RPMI7951 (cell line): Measurements from ENCODE around the gene NKAIN1. TPM values are rescaled to one million over a fixed set of nuclear protein-coding genes. Genes with fewer than 3 reads are reported as not detected.
"Not testable (repeated sequence)": the region's sequence is repeated elsewhere in the genome, so short reads cannot be mapped to it uniquely, and the experiment has no call there.

Experiments
- DNase-seq: peaks from one replicate; pipeline ENCODE4 v3.0.0-alpha.2; 2012; ENCODE audit warnings: low read depth
- total RNA-seq: library from RNA; depleted of rRNA; stranded (reverse); fragments of >200 nt; shearing (Covaris generic); gene quantifications from 2 replicates; pipeline ENCODE4 v1.2.3, GENCODE V29; 2014

NKAIN1 gene
- total RNA-seq, 1 experiment from 2014 or later = 2.2 TPM

DNA sequence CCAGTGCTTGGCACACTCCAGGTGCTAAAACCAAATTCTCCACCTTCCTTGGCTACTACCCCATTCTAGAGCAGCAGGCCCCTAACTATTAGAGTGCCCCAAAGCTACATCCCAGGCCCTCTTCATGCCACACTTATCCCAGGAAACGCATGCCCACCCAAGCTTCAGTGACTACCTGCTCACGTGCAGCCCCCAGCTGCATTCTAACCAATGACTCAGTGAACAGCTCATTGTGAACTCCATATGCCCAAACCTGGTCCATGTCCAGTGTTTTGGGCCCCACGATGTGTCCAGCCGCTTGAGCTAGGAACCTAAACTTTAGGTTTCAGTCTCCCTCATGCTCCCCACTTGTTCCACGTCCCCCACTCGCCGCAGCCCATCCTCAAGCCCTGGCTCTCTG lies 41.5 kb downstream of the NKAIN1 start:
- DNase-seq = peak; percentile 42

GRCh38 chr1:31196685-31197084 lies 43.0 kb downstream of the NKAIN1 start:
- DNase-seq = peak; percentile 83

DNA sequence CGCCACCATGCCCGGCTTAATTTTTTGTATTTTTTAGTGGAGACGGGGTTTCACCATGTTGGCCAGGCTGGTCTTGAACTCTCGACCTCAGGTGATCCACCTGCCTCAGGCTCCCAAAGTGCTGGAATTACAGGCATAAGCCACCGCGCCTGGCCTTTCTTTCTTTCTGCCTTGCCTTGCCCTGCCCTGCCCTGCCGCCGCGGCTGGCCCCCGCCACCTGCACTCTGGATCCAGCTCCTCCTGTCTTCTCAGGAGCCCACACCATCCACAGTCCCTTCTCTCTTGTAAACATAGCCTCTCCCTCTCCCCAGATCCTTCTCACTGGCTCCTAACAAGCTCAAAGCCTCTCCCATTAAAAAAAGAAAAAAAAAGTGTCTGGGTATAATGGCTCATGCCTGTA lies 44.4 kb downstream of the NKAIN1 start:
- DNase-seq = not testable (repeated sequence)

DNA sequence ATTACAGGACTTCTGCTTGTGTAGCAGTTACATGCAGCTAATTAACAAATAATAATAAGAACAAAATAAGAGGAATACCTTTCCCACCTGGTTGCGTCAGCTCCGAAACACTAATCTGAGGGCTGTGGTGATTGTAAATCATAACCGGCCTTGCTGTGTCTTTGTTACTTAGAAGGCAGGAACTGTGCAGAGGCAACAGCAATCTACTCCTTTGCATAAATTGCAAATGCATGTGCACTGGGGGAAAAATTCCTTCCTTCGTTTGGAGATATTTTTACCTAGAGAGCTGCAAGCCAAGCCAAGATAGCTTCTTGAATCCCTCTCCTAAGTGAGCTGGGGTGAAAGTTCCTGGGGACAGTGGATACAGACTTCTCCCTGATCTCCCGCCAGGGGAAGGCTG lies 46.0 kb downstream of the NKAIN1 start:
- no peak for DNase-seq

GRCh38 chr1:31191281-31191680 lies 48.4 kb downstream of the NKAIN1 start:
- no peak for DNase-seq

- no peak for DNase-seq
Observed at GRCh38 chr1:31189696-31190674, 49.7 kb downstream of the NKAIN1 start.

GRCh38 chr1:31183927-31184554 lies 55.6 kb downstream of the NKAIN1 start:
- peak; percentile 32 for DNase-seq

DNA sequence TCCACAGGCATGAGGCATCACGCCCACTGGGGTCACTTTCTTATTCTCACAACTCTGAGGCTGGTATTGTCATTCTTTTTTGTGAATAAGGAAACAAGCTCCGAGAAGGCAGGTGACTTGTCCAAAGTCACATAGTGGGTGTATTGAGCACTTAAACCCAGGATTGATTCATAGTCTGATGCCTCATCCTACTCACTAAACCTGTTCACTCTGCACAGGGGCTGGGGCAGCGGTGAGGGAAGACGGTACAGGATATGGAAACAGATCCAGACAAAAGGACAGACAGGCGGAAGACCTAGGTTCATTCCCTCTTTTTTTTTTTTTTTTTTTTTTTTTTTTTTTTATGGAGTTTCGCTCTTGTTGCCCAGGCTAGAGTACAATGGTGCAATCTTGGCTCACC lies 56.6 kb downstream of the NKAIN1 start:
- DNase-seq = no peak

GRCh38 chr1:31182352-31182751 lies 57.3 kb downstream of the NKAIN1 start:
- peak; percentile 95 for DNase-seq

DNA sequence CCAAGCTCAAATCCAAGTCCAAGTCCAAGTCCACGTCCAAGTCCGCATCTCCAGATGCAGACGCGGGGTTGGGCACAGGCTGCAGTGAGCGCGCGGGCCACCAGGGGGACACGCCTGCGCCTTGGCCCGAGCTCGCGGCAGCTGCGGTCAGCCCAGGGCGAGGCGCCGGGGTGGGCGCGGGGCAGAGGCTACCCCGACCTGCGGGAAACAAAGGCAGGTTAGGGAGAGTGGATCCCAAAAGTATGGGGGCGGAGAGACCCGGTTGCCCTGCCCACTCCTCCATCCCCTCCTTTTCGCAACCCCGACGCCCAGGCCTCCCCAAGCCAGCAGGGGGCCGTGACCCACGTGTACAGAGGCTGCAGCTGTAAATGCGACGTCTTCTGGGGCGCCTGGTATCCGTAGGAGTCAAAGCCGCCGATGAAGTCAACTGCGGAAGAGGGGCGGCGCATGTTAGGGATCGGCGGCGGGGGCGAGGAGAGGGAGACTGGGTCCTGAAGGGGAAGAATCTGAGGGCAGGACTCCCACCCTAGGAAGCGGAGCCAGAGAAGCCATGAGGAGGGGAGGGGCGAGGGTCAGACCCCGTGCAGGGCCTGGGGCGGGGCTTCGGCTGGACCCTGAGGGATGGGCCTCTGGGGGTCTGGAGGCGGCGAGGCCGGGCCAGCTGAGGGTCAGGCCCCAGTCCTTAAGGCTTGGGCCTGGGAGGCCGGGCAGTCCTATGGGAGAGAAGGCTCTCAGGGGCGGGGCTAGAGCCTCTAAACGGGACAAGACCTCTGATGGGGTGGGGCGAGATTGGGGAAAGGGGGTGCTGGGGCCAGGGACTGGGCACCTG lies 58.0 kb downstream of the NKAIN1 start:
- peak; percentile 49 for DNase-seq

- DNase-seq = no peak
Observed at GRCh38 chr1:31180338-31180737, 59.3 kb downstream of the NKAIN1 start.

DNA sequence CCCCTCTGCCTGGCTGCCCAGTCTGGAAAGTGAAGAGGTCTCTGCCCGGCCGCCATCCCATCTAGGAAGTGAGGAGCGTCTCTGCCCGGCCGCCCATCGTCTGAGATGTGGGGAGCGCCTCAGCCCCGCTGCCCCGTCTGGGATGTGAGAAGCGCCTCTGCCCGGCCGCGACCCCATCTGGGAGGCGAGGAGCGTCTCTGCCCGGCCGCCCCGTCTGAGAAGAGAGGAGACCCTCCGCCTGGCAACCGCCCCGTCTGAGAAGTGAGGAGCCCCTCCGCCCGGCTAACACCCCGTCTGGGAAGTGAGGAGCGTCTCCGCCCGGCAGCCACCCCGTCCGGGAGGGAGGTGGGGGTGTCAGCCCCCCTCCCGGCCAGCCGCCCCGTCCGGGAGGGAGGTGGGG lies 63.4 kb downstream of the NKAIN1 start:
- DNase-seq = not testable (repeated sequence)

DNA sequence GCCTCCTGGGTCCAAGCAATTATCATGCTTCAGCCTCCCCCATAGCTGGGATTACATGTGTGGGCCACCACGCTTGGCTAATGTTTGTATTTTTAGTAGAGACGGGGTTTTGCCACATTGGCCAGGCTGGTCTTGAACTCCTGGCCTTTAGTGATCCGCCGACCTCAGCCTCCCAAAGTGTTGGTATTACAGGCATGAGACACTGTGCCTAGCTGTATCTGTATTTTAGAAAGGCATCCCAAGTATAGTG lies 69.3 kb downstream of the NKAIN1 start:
- no peak for DNase-seq

DNA sequence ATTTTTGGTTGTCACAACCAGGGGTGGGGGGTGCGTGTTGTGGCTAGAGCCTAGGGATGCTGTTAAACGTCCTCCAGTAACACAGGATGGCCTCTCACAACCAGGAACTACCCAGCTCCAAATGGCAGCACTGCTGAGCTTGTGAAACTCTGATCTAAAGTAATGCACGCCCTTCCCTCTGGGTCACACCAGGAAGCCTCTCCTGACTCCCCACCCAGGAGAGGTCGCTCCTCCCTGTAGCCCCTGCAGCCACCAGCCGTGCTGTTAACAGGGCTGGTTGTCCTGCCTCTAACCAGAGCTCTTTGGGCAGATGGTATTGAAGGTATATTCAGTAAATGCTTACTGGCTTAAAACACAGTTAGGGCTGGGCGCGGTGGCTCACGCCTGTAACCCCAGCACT lies 73.2 kb downstream of the NKAIN1 start:
- no peak for DNase-seq

DNA sequence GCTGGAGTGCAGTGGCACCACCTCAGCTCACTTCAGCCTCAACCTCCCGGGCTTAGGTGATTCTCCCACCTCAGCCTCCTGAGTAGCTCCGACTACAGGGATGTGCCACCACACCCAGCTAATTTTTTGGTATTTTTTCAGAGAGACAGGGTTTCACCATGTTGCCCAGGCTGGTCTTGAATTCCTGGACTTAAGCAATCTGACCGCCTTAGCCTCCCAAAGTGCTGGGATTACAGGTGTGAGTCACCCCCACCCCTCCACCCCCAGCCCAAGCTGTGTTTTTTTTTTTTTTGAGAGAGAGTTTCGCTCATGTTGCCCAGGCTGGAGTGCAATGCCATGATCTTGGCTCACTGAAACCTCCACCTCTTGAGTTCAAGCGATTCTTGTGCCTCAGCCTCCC lies 75.4 kb downstream of the NKAIN1 start:
- no peak for DNase-seq

GRCh38 chr1:31163866-31164265 lies 75.8 kb downstream of the NKAIN1 start:
- no peak for DNase-seq

DNA sequence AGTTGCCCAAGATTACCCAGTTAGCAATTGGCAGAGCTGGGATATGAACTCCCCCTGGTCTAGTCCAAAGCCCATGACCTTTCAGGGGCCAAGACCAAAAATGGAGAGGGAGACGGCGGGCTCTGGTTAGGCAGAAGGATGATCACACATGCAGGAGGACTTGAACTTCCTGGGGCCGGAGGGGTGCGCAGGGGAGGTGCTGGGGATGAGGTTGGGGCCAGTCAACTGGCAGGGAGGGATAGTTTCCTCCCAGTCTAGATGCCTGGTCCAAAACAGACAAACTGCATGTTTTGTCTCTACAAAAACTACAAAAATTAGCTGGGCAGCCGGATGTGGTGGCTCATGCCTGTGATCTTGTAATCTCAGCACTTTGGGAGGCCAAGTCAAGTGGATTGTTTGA lies 78.1 kb downstream of the NKAIN1 start:
- DNase-seq = no peak

DNA sequence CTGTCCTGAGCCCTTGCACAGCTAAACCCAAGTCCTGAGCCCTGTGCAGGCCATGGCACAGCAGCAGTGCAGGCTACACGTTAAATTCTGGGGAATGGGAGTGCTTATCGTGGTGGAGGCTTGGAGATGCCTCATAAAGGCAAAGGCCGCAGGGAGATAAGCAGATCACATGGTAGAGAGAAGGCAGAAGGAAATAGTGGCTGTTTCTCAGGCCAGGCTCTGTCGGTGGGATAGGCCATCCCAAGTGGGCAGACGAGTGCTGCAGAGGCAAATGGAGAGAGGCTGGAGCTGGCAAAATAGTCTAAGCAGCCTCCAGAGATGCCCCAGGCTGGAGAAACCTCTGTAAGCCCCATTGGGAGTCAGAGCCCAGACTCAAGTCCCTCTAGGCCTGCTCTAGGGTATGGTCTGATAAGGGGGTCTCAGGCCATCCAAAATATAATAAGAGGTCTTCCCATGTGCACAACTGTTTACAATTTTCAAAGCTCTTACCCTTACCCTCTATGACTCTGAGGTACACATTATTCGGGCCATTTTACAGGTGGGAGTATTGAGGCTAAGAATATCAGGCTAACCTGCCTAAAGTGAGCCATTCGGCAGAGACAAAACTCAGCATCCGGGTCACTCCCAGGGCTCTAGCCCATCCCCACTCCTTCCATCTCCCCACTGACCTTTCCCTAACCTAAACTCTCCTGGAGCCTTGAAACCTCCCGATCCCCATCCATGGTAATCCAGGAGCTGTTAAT lies 79.6 kb downstream of the NKAIN1 start:
- no peak for DNase-seq

GRCh38 chr1:31159323-31159722 lies 80.4 kb downstream of the NKAIN1 start:
- DNase-seq = no peak

DNA sequence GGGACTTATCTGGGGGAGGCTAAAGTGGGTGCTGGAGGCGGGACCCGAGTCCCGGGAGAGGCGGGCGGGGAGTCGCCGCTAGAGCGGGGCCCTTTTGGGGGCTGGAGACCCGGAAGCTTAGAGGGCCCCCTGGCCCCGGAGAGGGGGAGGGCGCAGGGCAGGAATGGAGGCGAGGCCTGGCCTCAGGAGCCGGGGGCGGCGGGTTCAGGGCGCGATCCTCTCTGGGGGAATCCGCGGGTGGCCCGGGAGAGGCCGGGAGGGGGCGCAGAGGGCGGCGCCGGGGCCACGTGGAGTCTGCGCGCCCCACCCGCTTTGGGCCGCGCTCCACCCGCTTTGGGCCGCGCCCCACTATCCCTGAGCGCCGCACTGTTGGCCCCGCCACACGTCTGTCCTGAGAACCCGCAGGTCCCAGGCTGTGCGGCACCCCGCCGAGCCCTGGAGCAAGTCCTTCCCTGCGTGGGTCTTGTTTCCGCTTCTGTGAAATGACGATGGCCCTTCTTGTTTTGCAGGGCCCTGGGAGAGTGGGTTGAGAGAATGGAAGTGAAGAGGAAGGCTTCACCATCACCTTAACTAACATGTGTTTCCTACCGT lies 84.4 kb downstream of the NKAIN1 start:
- DNase-seq = peak; percentile 80

DNA sequence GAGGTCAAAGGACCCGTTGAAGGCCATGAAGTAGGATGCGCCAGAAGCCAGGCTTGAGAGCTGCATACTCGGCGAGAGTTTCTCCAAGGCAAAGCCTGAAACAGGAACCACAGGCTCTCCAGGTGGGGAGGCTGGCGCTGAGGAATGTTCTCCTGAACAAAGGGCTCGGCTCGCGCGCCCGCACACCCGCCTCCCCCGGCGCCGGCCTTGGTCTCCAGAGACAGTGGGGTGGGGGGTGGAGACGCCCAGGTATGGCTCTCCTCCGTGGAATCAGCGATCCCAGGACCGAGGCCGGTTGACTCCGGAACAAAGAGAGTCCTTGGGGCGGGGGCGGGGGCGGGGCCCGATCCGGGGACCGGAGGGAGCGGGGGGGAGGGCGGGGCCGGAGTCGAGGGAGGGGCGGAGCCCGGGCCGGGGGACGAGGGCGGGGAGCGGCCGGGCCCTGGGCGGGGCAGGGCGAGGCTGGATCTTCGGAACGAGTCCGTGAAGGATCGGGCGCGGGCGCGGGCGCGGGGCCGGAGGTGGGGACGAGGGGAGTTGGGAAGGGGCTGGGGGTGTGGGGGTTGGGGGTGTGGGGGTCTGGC lies 85.0 kb downstream of the NKAIN1 start:
- peak; percentile 80 for DNase-seq
